HCEC 1CT (cell line): ENCODE measurements around the gene VMO1.
"Not testable (repeated sequence)": the region's sequence is repeated elsewhere in the genome, so short reads cannot be mapped to it uniquely, and the experiment has no call there.

ENCODE experiments used
- DNase-seq: peaks from one replicate; pipeline ENCODE4 v3.0.0-alpha.2; 2017

VMO1 gene

GRCh38 chr17:4786106-4786511 lies at the start of gene VMO1:
Gene VMO1 (minus strand): TSS chr17:4786364. CDS start chr17:4786352, 12 bp downstream.
- peak; percentile 60 for DNase-seq

GRCh38 chr17:4834681-4835020 lies 48.5 kb upstream of the VMO1 start:
- no peak for DNase-seq

- DNase-seq: peak; percentile 25
These were observed 47.9 kb upstream of the VMO1 start for GRCh38 chr17:4833941-4834680.

GRCh38 chr17:4833178-4833940 lies 47.2 kb upstream of the VMO1 start, which contains the start of gene MINK1:
Gene MINK1 (plus strand): TSS chr17:4833340. CDS start chr17:4833584, 244 bp downstream.
- peak; percentile 97 for DNase-seq

GRCh38 chr17:4832829-4833177 lies 46.6 kb upstream of the VMO1 start:
- DNase-seq: not testable (repeated sequence)

- no peak for DNase-seq
These were observed 41.2 kb upstream of the VMO1 start for GRCh38 chr17:4827399-4827798.

GRCh38 chr17:4823373-4824089 lies 37.4 kb upstream of the VMO1 start:
- DNase-seq: no peak

- DNase-seq: no peak
These were observed 36.7 kb upstream of the VMO1 start for GRCh38 chr17:4822835-4823234.

GRCh38 chr17:4818276-4818675 lies 32.1 kb upstream of the VMO1 start:
- DNase-seq: no peak

GRCh38 chr17:4816826-4817225 lies 30.7 kb upstream of the VMO1 start:
- no peak for DNase-seq

GRCh38 chr17:4815043-4815675 lies 29.0 kb upstream of the VMO1 start:
- DNase-seq: no peak

- no peak for DNase-seq
These were observed 26.5 kb upstream of the VMO1 start for GRCh38 chr17:4812690-4813089.

GRCh38 chr17:4811471-4811870 lies 25.3 kb upstream of the VMO1 start:
- DNase-seq: no peak

GRCh38 chr17:4810696-4811290 lies 24.6 kb upstream of the VMO1 start:
- DNase-seq: no peak

- no peak for DNase-seq
These were observed 22.2 kb upstream of the VMO1 start for GRCh38 chr17:4808378-4808767.

GRCh38 chr17:4807605-4808377 lies 21.6 kb upstream of the VMO1 start:
- no peak for DNase-seq

GRCh38 chr17:4806777-4807604 lies 20.8 kb upstream of the VMO1 start, which contains the start of gene PLD2:
Gene PLD2 (plus strand): TSS chr17:4807152. CDS start chr17:4807773, 621 bp downstream.
- DNase-seq: peak; percentile 76

GRCh38 chr17:4806456-4806776 lies 20.3 kb upstream of the VMO1 start:
- DNase-seq: no peak

GRCh38 chr17:4802228-4802627 lies 16.1 kb upstream of the VMO1 start, which contains the start of gene C17orf114:
Gene C17orf114 (minus strand): TSS chr17:4802328.
- DNase-seq: no peak

GRCh38 chr17:4800462-4801196 lies 14.5 kb upstream of the VMO1 start:
- DNase-seq: no peak
